ENCODE data around the gene CD300LB. TPM values are rescaled to one million over a fixed set of nuclear protein-coding genes. Genes with fewer than 3 reads are reported as not detected.

CD300LB gene
- total and polyA plus RNA-seq, 2 donors from 2014 or later: 0.91 TPM; not detected in 1

- Histone ChIP-seq H3K4me1 (ENCODE audit: control insufficient read depth in 2 of 3, insufficient read depth in 2 of 3, low read depth in 1 of 3, low read length in 3 of 3) (no peaks in the 10 kb centered on the region), H3K27ac (ENCODE audit: low read depth in 2 of 2, low read length in 2 of 2) (no peak overlapping the region), H3K4me3 (ENCODE audit: low read length in 3 of 3) (no peak overlapping the region), H3K27me3 (ENCODE audit: control insufficient read depth, insufficient read depth, low read length) (no peaks in the 10 kb centered on the region), H3K9ac (ENCODE audit: low read length in 3 of 3) (no peak overlapping the region), H3K36me3 (ENCODE audit: control insufficient read depth in 2 of 3, insufficient read depth in 3 of 3, low read length in 3 of 3) (no peaks in the 10 kb centered on the region), H3K9me3 (ENCODE audit: control insufficient read depth in 2 of 3, insufficient read depth in 1 of 3, low read length in 3 of 3) (peaks cover 0 to 7% (median 0%) of the 10 kb centered on the region in 3 donors)
- no peak for FAIRE-seq
- TF ChIP-seq CTCF (IDR thresholded peaks at IDR 0.05; ENCODE audit: borderline replicate concordance, extremely low read depth, insufficient read depth): no peak
- DNase-seq: no peak
- intact Hi-C loops (cut with DNase I): no loop called here
Observed at GRCh38 chr17:74516561-74517328, 14.5 kb downstream of the CD300LB start.

- H3K27ac ChIP-seq (ENCODE audit: low read depth in 2 of 2, low read length in 2 of 2): no peak overlapping the region
- H3K4me3 ChIP-seq (ENCODE audit: low read length in 3 of 3): no peak overlapping the region
- no peaks in the 10 kb centered on the region for H3K27me3 ChIP-seq (ENCODE audit: control insufficient read depth, insufficient read depth, low read length)
- no peaks in the 10 kb centered on the region for H3K36me3 ChIP-seq (ENCODE audit: control insufficient read depth in 2 of 3, insufficient read depth in 3 of 3, low read length in 3 of 3)
- DNase-seq (no peak), FAIRE-seq (no peak)
- intact Hi-C loops (cut with DNase I): no loop called here
- H3K9ac ChIP-seq (ENCODE audit: low read length in 3 of 3): no peak overlapping the region
- no peaks in the 10 kb centered on the region for H3K4me1 ChIP-seq (ENCODE audit: control insufficient read depth in 2 of 3, insufficient read depth in 2 of 3, low read depth in 1 of 3, low read length in 3 of 3)
- peaks cover 0 to 7% (median 0%) of the 10 kb centered on the region in 3 donors for H3K9me3 ChIP-seq (ENCODE audit: control insufficient read depth in 2 of 3, insufficient read depth in 1 of 3, low read length in 3 of 3)
- no peak for TF ChIP-seq CTCF (IDR thresholded peaks at IDR 0.05; ENCODE audit: borderline replicate concordance, extremely low read depth, insufficient read depth)
Observed at GRCh38 chr17:74515941-74516340, 15.3 kb downstream of the CD300LB start.

- Histone ChIP-seq H3K4me3 (ENCODE audit: low read length in 3 of 3) (peak overlapping the region in 1 of 3 donors; percentile 18), H3K9me3 (ENCODE audit: control insufficient read depth in 2 of 3, insufficient read depth in 1 of 3, low read length in 3 of 3) (peaks cover 0 to 7% (median 0%) of the 10 kb centered on the region in 3 donors), H3K27ac (ENCODE audit: low read depth in 2 of 2, low read length in 2 of 2) (no peak overlapping the region), H3K9ac (ENCODE audit: low read length in 3 of 3) (no peak overlapping the region), H3K36me3 (ENCODE audit: control insufficient read depth in 2 of 3, insufficient read depth in 3 of 3, low read length in 3 of 3) (no peaks in the 10 kb centered on the region), H3K4me1 (ENCODE audit: control insufficient read depth in 2 of 3, insufficient read depth in 2 of 3, low read depth in 1 of 3, low read length in 3 of 3) (no peaks in the 10 kb centered on the region), H3K27me3 (ENCODE audit: control insufficient read depth, insufficient read depth, low read length) (no peaks in the 10 kb centered on the region)
- no peak for TF ChIP-seq CTCF (IDR thresholded peaks at IDR 0.05; ENCODE audit: borderline replicate concordance, extremely low read depth, insufficient read depth)
- intact Hi-C loops (cut with DNase I): no loop called here
- no peak for FAIRE-seq
- peak in 2 of 5 donors; percentile 18 to 47 for DNase-seq
Observed at GRCh38 chr17:74514632-74515334, 16.5 kb downstream of the CD300LB start.
